Stimulated activated CD8-positive, alpha-beta memory T cell treated with anti-CD3 and anti-CD28 coated beads, Interleukin-2, amount 100 ng/mL, for 48 hours (primary cell): ENCODE measurements around the gene THSD7B.

Source experiments
- DNase-seq, 2 donors: peaks; one replicate each; pipeline ENCODE4 v3.0.0-alpha.2; 2020; ENCODE audit warnings: low read depth in 2 of 2

Gene THSD7B

GRCh38 chr2:136801661-136802060, 36.3 kb downstream of the THSD7B start:
- DNase-seq: no peak

- DNase-seq: no peak
Measured at GRCh38 chr2:136809998-136810397, 44.7 kb downstream of the THSD7B start.

GRCh38 chr2:136818839-136819238, 53.5 kb downstream of the THSD7B start:
- no peak for DNase-seq

- no peak for DNase-seq
Measured at GRCh38 chr2:136823291-136823690, 57.9 kb downstream of the THSD7B start.

- DNase-seq: no peak
Measured at GRCh38 chr2:136828162-136828561, 62.8 kb downstream of the THSD7B start.

GRCh38 chr2:136828774-136829173, 63.4 kb downstream of the THSD7B start:
- no peak for DNase-seq

- DNase-seq: no peak
Measured at GRCh38 chr2:136844546-136844945, 79.2 kb downstream of the THSD7B start.

- DNase-seq: no peak
Measured at GRCh38 chr2:136858656-136859055, 93.3 kb downstream of the THSD7B start.

- DNase-seq: no peak
Measured at GRCh38 chr2:136860443-136860958, 95.2 kb downstream of the THSD7B start.

GRCh38 chr2:136863468-136863867, 98.1 kb downstream of the THSD7B start:
- no peak for DNase-seq

- DNase-seq: no peak
Measured at GRCh38 chr2:136863874-136864273, 98.5 kb downstream of the THSD7B start.

- DNase-seq: no peak
Measured at GRCh38 chr2:136871424-136871823, 106.1 kb downstream of the THSD7B start.

- DNase-seq: no peak
Measured at GRCh38 chr2:136874258-136874657, 108.9 kb downstream of the THSD7B start.

- no peak for DNase-seq
Measured at GRCh38 chr2:136891100-136891499, 125.8 kb downstream of the THSD7B start.

- no peak for DNase-seq
Measured at GRCh38 chr2:136894007-136894634, 128.8 kb downstream of the THSD7B start.

GRCh38 chr2:136901732-136902131, 136.4 kb downstream of the THSD7B start:
- DNase-seq: no peak

- DNase-seq: no peak
Measured at GRCh38 chr2:136905779-136906178, 140.4 kb downstream of the THSD7B start.

GRCh38 chr2:136909777-136910176, 144.4 kb downstream of the THSD7B start:
- DNase-seq: no peak

- no peak for DNase-seq
Measured at GRCh38 chr2:136916131-136916530, 150.8 kb downstream of the THSD7B start.

- DNase-seq: no peak
Measured at GRCh38 chr2:136917411-136917881, 152.1 kb downstream of the THSD7B start.

- DNase-seq: no peak
Measured at GRCh38 chr2:136919682-136920081, 154.3 kb downstream of the THSD7B start.

- DNase-seq: no peak
Measured at GRCh38 chr2:136920652-136921333, 155.4 kb downstream of the THSD7B start.

- DNase-seq: no peak
Measured at GRCh38 chr2:136927156-136927555, 161.8 kb downstream of the THSD7B start.
